Activated CD4-positive, alpha-beta T cell treated with anti-CD3 and anti-CD28 coated beads, Interleukin-2, amount 50 U/mL, for 4 hours (primary cell): ENCODE measurements around the gene TCF7.

Source experiments
- DNase-seq, 2 experiments: peaks; one replicate each; pipeline ENCODE4 v3.0.0-alpha.2; 2020

Gene TCF7

GRCh38 chr5:134113902-134114875 is at the start of gene TCF7:
TSS of gene TCF7 (plus strand) at chr5:134114681. CDS start at chr5:134114907, 226 bp downstream.
- DNase-seq = peak; percentile 61 to 65

- no peak for DNase-seq
These were observed 44.9 kb upstream of the TCF7 start for GRCh38 chr5:134069553-134069952.

DNA sequence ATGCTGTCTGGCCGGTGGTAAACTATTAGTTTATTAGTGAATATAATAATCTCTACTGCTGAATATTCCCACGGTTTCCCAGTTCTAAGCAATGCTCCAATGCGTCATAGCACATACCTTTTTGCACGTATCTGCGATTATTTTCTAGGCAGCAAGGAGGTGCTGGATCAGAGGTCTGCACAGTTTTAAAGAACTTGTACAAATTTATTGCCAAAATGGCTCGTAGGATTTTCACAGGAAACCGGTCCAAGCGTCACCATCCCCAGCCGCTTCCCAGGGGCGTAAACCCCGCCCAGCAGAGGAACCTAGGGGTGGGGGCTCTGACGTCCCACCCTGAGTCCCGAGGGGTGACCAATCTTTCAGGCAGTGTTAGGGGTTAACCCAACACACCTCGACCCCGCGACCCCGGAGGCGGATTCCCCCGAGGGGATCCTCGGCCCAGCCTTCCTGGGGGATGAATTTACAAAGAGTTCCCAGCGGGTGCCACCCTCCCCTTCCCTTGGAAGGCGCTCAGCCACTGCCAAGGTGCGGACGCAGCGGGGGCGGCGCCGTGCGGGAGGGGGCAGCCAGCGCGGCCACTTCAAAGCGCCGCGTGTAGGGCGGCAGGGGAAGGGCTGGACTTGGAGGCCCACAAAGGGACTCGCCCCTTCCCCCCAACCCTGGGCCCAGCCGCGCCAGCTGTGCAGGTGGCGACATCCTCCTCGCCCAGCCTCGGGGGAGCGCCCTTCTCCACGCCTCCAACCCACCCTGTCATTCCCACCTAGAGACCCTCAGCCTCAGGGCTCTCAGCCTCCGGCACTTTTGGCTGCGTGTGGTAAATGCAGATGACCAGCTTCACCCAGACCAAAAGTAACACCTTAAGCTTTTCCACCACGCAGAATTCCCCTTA is 43.5 kb upstream of the TCF7 start:
- no peak for DNase-seq

DNA sequence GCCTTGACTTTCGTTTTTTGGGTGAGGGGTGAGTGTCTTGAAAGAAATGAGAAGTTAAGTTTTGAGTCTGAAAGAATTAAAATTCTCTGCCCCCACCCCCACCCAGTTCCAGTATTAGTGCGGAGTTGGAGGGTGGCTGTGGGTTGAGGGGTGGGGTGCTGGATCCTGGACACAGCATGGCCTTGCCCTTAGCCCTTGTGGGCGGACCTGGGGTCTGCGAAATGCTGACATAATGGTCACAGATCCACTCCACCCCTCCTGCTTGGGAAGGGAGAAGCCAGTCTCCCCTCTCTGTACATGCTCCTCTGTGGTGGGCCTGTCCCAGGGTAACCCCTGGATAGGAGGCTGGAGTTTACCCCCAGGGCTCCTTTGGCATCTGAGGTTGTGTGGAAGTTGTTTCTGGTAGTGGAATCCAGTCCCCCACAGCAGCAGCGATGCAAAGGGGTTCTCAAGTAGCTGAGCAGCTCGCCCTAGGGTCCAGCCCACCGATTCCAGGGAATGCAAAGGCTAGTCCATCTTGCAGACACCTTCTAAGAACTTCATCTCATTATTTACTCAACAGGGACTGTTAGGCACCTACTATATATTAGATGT is 42.8 kb upstream of the TCF7 start:
- DNase-seq = no peak

GRCh38 chr5:134072471-134073210 is 41.8 kb upstream of the TCF7 start:
- no peak for DNase-seq

DNA sequence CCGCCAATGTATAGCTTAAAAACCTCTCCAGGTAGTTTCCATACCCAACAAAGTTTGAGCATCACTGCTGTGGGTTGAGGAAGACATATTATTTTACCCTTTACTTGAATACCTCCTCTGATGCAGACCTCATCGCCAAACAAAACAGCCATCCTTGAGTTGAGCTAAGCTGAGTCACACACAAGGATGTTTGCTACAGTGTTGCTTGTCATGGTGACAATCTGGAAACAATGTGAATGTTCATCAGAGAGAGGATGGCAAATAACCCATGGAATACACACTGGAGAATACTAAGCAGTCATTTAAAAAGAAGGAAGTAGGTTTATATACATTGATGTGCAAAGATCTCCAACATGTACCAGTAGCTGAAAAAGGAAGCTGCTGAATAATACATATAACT is 41.1 kb upstream of the TCF7 start:
- DNase-seq = no peak

- DNase-seq = no peak
These were observed 39.4 kb upstream of the TCF7 start for GRCh38 chr5:134075102-134075501.

GRCh38 chr5:134077926-134078580 is 36.4 kb upstream of the TCF7 start:
- no peak for DNase-seq

DNA sequence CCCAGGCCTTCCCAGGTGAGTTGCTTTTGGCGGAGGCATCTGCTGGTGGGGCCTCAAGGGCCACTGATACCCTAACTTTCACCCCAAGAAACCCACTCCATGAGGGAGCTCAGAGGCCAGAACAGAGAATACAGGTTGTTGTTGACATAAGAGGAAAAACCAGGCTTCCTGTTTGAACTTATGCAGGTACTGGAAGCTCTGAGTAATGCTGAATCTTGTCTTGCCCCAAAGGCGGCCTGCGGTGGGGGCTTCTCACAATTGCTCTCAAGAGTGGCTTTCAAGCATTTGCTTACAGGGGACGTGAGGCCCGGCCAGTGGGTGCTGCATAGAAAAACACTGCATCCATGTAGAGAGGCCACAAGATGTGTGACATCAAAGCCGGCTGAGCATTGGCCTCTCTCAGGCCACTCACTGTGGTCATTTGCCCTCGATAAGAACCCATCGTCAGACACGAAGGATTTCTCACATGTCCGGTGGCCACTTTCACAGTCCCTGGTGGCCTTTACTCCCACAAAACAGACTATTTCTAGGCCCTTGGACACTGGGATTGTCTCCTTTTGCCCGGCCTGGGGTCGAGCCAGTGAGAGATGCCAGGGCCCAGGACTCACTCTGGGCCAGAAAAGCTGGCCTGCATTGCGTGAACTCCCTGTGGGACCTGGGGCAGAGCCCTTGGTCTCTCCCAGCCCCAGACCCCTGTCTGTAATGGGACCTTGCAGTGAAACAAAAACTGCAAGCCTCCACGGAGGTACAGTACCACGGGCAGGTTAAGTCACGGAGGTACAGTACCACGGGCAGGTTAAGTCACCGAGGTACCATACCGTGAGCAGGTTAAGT is 34.5 kb upstream of the TCF7 start:
- DNase-seq = peak; percentile 72 to 74

DNA sequence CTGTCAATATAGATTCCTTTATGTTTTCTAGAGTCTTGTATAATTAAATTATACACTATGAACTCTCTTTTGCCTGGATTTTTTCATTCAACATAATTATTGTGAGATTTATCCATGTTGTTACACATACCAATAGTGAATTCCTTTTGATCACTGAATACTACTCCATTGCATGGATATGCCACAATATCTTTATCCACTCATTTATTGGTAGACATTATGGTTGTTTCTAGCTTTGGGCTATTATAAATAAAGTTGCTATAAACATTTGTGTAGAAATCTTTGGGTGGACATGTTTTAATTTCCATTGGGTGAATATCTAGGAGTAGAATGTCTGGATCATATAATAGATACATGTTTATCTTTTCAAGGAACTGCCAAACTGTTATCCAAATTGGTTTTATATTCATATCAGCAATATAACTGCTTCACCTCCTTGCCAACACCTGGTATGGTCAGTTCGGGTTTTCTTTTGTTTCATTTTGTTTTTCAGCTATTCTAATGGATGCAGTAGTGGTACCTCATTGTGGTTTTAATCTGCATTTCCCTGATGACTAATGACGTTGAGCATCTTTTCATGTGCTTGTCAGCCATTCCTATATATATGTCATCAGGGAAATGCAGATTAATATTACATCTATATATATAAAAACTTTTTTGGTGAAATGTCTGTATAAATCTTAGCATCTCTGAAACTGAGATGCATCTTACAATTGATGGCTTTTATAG is 32.1 kb upstream of the TCF7 start:
- DNase-seq = no peak

- no peak for DNase-seq
These were observed 31.0 kb upstream of the TCF7 start for GRCh38 chr5:134083517-134083916.

DNA sequence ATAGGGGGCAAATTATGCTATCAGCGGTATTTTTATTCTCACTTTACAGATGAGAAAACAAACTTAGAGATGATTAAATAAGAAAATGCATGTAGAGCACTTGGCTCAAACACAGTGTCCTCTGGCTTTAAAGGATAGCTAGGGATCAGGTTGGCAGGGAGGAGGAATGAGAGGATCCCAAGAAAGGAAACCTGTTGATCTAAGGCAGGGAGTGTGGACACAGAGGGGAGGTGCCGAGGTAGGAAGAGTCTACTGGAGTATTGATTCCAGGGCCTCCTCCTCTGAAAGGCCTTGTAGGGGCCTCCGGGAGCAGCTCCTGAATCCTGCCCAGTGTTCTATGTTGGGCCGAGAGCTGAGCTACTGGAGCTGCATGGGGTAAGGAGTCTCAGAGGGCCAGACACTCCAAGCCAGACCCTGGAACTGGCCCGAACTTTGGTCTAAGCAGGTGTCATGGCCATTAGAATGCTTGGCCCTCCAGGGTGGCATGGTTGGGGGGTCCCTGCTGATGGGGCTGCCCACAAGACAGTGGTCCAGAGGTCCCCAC is 30.4 kb upstream of the TCF7 start:
- DNase-seq = no peak

GRCh38 chr5:134084570-134084969 is 29.9 kb upstream of the TCF7 start:
- DNase-seq = no peak

DNA sequence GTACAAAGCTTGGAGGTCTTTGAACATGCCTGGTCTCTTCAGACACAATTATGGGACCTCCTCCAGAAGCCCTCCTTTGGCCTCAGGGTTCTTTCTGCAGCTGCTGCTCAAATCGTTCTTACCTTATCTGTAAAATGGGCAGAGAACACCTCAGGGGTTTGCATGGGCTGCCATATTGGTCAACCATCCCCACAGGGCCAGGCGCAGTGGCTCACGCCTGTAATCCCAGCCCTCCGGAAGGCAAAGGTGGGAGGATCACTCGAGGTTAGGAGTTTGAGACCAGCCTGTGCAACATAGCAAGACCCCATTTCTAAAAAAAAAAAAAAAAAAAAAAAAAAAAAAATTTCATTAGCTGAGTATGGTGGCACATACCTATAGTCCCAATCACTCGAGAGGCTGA is 29.1 kb upstream of the TCF7 start:
- no peak for DNase-seq

GRCh38 chr5:134086225-134086942 is 28.1 kb upstream of the TCF7 start:
- DNase-seq = no peak

DNA sequence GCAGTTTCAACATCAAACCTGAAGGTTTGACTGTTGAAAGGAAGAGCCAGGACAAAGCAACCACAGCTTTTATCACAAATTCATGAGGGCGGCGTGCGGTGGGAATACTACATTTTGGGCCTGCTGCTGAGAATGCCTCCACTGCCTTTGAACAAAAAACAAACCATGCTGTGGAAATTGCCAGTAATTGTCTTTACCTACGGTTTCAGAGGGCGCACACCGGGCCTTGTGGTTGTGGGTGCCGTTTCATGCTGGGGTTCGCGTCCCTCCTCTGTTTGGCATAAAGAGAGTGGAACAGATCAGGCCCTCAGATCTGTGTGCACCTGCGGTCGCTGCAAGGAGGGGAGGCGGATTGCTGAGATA is 27.6 kb upstream of the TCF7 start:
- peak; percentile 81 to 82 for DNase-seq

DNA sequence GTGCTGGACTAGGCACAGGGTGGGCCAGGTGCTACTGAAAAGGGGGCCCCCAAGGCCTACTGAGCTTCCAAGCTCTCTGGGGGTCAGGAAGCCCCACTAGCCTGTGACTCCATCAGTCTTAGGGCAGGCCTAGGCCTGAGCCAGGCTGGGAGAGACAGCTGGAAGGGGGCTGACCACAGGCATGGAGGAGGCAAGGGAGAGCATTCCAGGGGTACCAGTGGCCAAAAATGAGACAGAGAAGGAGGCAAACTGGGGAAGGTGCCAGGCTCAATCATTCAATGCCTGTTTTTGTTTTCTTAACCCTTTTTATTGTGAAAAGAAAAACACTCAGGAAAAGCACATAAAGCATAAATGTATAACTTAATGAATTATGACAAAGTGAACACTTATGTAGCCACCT is 26.2 kb upstream of the TCF7 start:
- no peak for DNase-seq

DNA sequence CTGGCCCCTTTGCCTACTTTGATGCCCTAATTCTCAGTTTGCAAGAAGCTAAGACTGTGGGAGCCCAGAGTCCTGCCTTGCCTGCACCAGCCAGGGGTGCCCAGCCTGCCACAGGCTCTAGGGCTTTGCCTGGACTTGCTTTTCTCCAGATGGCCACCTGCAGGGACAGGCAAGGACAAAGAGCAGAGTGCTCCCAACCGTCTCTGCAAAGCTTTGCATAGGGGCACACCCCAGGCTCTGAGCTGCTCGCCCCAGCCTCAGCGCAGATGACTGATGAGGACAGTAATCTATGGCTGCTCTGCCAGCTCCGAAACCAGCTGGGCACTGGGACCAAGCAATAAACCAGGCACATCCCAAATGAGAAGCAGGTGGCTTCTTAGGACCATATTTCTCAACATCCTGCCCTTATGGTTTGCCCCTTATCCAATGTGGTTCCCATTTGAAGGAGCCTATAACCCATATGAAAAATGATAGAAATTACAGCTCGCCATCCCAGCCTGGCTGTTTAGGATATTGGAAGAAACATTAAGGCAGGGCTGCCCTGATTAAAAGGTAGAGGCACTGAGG is 25.4 kb upstream of the TCF7 start:
- no peak for DNase-seq

DNA sequence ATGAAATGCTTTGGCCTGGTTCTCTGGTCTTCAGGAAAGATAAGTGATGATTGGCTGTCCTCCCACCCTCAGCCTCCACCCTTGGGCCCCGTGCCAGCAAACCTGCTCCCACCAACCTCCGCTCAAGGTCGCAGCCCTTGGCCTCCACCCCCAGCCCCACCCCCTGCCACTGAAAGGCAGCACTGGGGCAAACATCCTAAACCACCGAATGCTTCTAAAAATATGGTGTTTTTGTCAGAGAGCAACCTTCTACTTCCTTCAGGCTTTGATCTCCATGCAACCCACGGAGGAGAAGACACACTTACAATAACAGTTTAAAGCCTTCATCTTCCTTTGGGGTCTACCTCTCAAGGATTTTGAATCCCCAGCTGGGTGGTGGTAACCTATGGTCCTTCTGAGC is 24.0 kb upstream of the TCF7 start:
- DNase-seq = no peak
